Caco-2 (cell line): ENCODE data around the gene MYO7B. TPM values are rescaled to one million over a fixed set of nuclear protein-coding genes. Genes with fewer than 3 reads are reported as not detected.
"Not testable (repeated sequence)": the region's sequence is repeated elsewhere in the genome, so short reads cannot be mapped to it uniquely, and the experiment has no call there.

Experiments used
- BruUV-seq: library from RNA; stranded (reverse); fragments of 400-500 nt; replicated peaks from 2 replicates; lab custom pipeline; 2021; lab: Mats Ljungman, UMichigan
- CTCF ChIA-PET: fragments of 300-600 bp; sonication (Branson Sonifier 250); formaldehyde crosslinking; loops from one replicate; lab custom pipeline; 2022; ENCODE audit warnings: antibody characterized with exemption; lab: Charles Lee
- POLR2A ChIA-PET: fragments of 300-600 bp; sonication (Branson Sonifier 250); formaldehyde crosslinking; loops from one replicate; lab custom pipeline; 2022; ENCODE audit warnings: antibody characterized with exemption; lab: Charles Lee
- DNase-seq, 2 experiments: peaks; one replicate each; pipeline versions ENCODE4 v3.0.0 to v3.0.0-alpha.2; 2020 to 2022
- H3K27me3 ChIP-seq: replicated peaks from 2 replicates; pipeline ENCODE4 v1.6.0; 2011; ENCODE audit warnings: low read length; ENCODE audit not compliant: control insufficient read depth, insufficient read depth
- H3K36me3 ChIP-seq: 2 replicates; pipeline ENCODE4 v1.5.1; 2011; ENCODE audit warnings: low read length; ENCODE audit not compliant: control insufficient read depth, insufficient read depth
- H3K4me1 ChIP-seq: fragments of 250-450 bp; sonication (Bioruptor Pico); 2 replicates; pipeline ENCODE4 v1.5.1; 2020; ENCODE audit warnings: mild to moderate bottlenecking
- H3K4me3 ChIP-seq: 2 replicates; pipeline ENCODE4 v1.5.1; 2011; ENCODE audit warnings: low read depth, mild to moderate bottlenecking, control low read depth, low read length
- H3K9me3 ChIP-seq: fragments of 250-450 bp; sonication (Bioruptor Pico); 2 replicates; pipeline ENCODE4 v1.5.1; 2020; ENCODE audit warnings: mild to moderate bottlenecking, moderate library complexity
- H3K27ac Mint-ChIP-seq: one replicate; pipeline ENCODE4 v1.8.0; 2022; ENCODE audit warnings: mixed read lengths; ENCODE audit not compliant: unreplicated experiment
- H3K27me3 Mint-ChIP-seq: one replicate; pipeline ENCODE4 v1.8.0; 2022; ENCODE audit warnings: mixed read lengths; ENCODE audit not compliant: insufficient read depth, unreplicated experiment
- H3K36me3 Mint-ChIP-seq: one replicate; pipeline ENCODE4 v1.8.0; 2022; ENCODE audit warnings: mild to moderate bottlenecking, mixed read lengths; ENCODE audit not compliant: insufficient read depth, unreplicated experiment
- H3K4me1 Mint-ChIP-seq: one replicate; pipeline ENCODE4 v1.8.0; 2022; ENCODE audit warnings: low read depth, mixed read lengths; ENCODE audit not compliant: unreplicated experiment
- H3K4me3 Mint-ChIP-seq: one replicate; pipeline ENCODE4 v1.8.0; 2022; ENCODE audit warnings: mild to moderate bottlenecking, moderate library complexity, mixed read lengths; ENCODE audit not compliant: unreplicated experiment
- H3K9me3 Mint-ChIP-seq: one replicate; pipeline ENCODE4 v1.8.0; 2022; ENCODE audit warnings: mixed read lengths; ENCODE audit not compliant: unreplicated experiment
- CTCF ChIP-seq, 2 experiments: fragments of 200-600 bp in 1 of 2; IDR thresholded peaks; 1 replicate in 1 of 2; 2 replicates in 1 of 2; pipeline versions ENCODE4 v1.5.1 to v1.8.0; 2011 to 2022; ENCODE audit warnings: antibody characterized with exemption in 1 of 2, control low read depth in 1 of 2, inconsistent platforms in 1 of 2, low read depth in 1 of 2, low read length in 1 of 2, mild to moderate bottlenecking in 1 of 2, moderate library complexity in 1 of 2; ENCODE audit not compliant: insufficient read depth in 1 of 2, severe bottlenecking in 1 of 2, unreplicated experiment in 1 of 2
- intact Hi-C: fragments of 100-400 bp; cut with micrococcal nuclease; formaldehyde crosslinking; loops from one replicate; pipeline ENCODE4 v1.10.0; 2022; ENCODE audit not compliant: unreplicated experiment
- total RNA-seq: library from RNA; stranded (reverse); gene quantifications from 2 replicates; pipeline ENCODE4 v1.2.3, GENCODE V29; 2022

MYO7B gene
- total RNA-seq, 1 experiment from 2014 or later: 0.27 TPM

GRCh38 chr2:127570282-127571250 lies 35.1 kb downstream of the MYO7B start:
- no peak for TF ChIP-seq CTCF (IDR thresholded peaks at IDR 0.05; ENCODE audit: insufficient read depth in 1 of 2, low read depth in 1 of 2, low read length in 1 of 2, severe bottlenecking in 1 of 2, unreplicated experiment in 1 of 2)
- no peaks in the 10 kb centered on the region for H3K4me1 ChIP-seq
- H3K4me3 ChIP-seq: no peak overlapping the region
- CTCF ChIA-PET: no interaction called here
- H3K36me3 ChIP-seq: no peaks in the 10 kb centered on the region
- H3K4me3 Mint-ChIP-seq: no peak overlapping the region
- no TSS peak for BruUV-seq
- peaks cover 3% of the 10 kb centered on the region for H3K27me3 Mint-ChIP-seq
- no peaks in the 10 kb centered on the region for H3K36me3 Mint-ChIP-seq
- H3K27me3 ChIP-seq: no peaks in the 10 kb centered on the region
- H3K9me3 Mint-ChIP-seq: no peaks in the 10 kb centered on the region
- no peak overlapping the region for H3K27ac Mint-ChIP-seq
- DNase-seq: peak in 1 of 2 experiments; percentile 23
- POLR2A ChIA-PET: no interaction called here
- intact Hi-C loops: no loop called here
- no peaks in the 10 kb centered on the region for H3K9me3 ChIP-seq
- no peaks in the 10 kb centered on the region for H3K4me1 Mint-ChIP-seq

- H3K4me1 ChIP-seq, H3K27me3 ChIP-seq, H3K4me3 ChIP-seq, H3K36me3 Mint-ChIP-seq, H3K9me3 Mint-ChIP-seq, H3K36me3 ChIP-seq, POLR2A ChIA-PET, H3K4me1 Mint-ChIP-seq, BruUV-seq, intact Hi-C loops, H3K27ac Mint-ChIP-seq, H3K4me3 Mint-ChIP-seq, H3K9me3 ChIP-seq, H3K27me3 Mint-ChIP-seq, CTCF ChIA-PET, DNase-seq: not testable (repeated sequence)
These were observed 36.9 kb downstream of the MYO7B start for GRCh38 chr2:127572352-127572751.

- peaks cover 3% of the 10 kb centered on the region for H3K27me3 Mint-ChIP-seq
- no peaks in the 10 kb centered on the region for H3K36me3 Mint-ChIP-seq
- H3K27ac Mint-ChIP-seq: no peak overlapping the region
- Histone ChIP-seq H3K9me3 (no peaks in the 10 kb centered on the region), H3K4me1 (no peaks in the 10 kb centered on the region), H3K4me3 (no peak overlapping the region), H3K27me3 (no peaks in the 10 kb centered on the region), H3K36me3 (no peaks in the 10 kb centered on the region)
- no peak for DNase-seq
- TF ChIP-seq CTCF (IDR thresholded peaks at IDR 0.05; ENCODE audit: insufficient read depth in 1 of 2, low read depth in 1 of 2, low read length in 1 of 2, severe bottlenecking in 1 of 2, unreplicated experiment in 1 of 2): no peak
- no TSS peak for BruUV-seq
- no peaks in the 10 kb centered on the region for H3K9me3 Mint-ChIP-seq
- ChIA-PET POLR2A (no interaction called here), CTCF (no interaction called here)
- H3K4me3 Mint-ChIP-seq: no peak overlapping the region
- intact Hi-C loops: no loop called here
- no peaks in the 10 kb centered on the region for H3K4me1 Mint-ChIP-seq
These were observed 37.4 kb downstream of the MYO7B start for GRCh38 chr2:127572841-127573240.
